DND-41 (cell line): ENCODE measurements around the gene FOXL2.

Experiments
- ATAC-seq: fragments of 200-7000 bp; cut with Tn5 transposase; 3 replicates; pipeline ENCODE4 v1.9.1; 2021; ENCODE audit warnings: low read depth; ENCODE audit not compliant: insufficient read depth
- DNase-seq: peaks from one replicate; pipeline ENCODE4 v3.0.0-alpha.2; 2020
- H2AFZ ChIP-seq: 2 replicates; pipeline ENCODE4 v1.6.0; 2012; ENCODE audit warnings: low read depth, low read length
- H3K27ac ChIP-seq: 2 replicates; pipeline ENCODE4 v1.5.1; 2012; ENCODE audit warnings: low read length, inconsistent platforms
- H3K27me3 ChIP-seq: fragments of 200-600 bp; sonication (generic); 2 replicates; pipeline ENCODE4 v1.6.0; 2012; ENCODE audit warnings: low read length, mild to moderate bottlenecking, inconsistent platforms; ENCODE audit not compliant: insufficient read depth, poor library complexity
- H3K36me3 ChIP-seq: 2 replicates; pipeline ENCODE4 v1.5.1; 2012; ENCODE audit warnings: low read length, inconsistent platforms; ENCODE audit not compliant: insufficient read depth
- H3K4me1 ChIP-seq: 2 replicates; pipeline ENCODE4 v1.5.1; 2012; ENCODE audit warnings: mild to moderate bottlenecking, low read length; ENCODE audit not compliant: insufficient read depth
- H3K4me2 ChIP-seq: 2 replicates; pipeline ENCODE4 v1.6.0; 2012; ENCODE audit warnings: mild to moderate bottlenecking, moderate library complexity, low read length, inconsistent platforms; ENCODE audit not compliant: insufficient read depth
- H3K4me3 ChIP-seq, 2 experiments: fragments of 200-600 bp in 1 of 2; shearing (Covaris generic) in 1 of 2; 2 replicates each; pipeline ENCODE4 v1.5.1; 2012 to 2016; ENCODE audit warnings: inconsistent platforms in 2 of 2, low read length in 2 of 2, mild to moderate bottlenecking in 2 of 2, low read depth in 1 of 2, moderate library complexity in 1 of 2
- H3K79me2 ChIP-seq: 2 replicates; pipeline ENCODE4 v1.6.0; 2012; ENCODE audit warnings: low read length, inconsistent platforms; ENCODE audit not compliant: insufficient read depth
- H3K9ac ChIP-seq: 2 replicates; pipeline ENCODE4 v1.6.0; 2012; ENCODE audit warnings: low read depth, mild to moderate bottlenecking, inconsistent platforms, low read length, moderate library complexity
- H3K9me3 ChIP-seq: 2 replicates; pipeline ENCODE4 v1.5.1; 2012; ENCODE audit warnings: low read length, moderate library complexity, mild to moderate bottlenecking, inconsistent platforms; ENCODE audit not compliant: insufficient read depth, severe bottlenecking
- H4K20me1 ChIP-seq: 2 replicates; pipeline ENCODE4 v1.6.0; 2012; ENCODE audit warnings: low read length; ENCODE audit not compliant: insufficient read depth
- EZH2 ChIP-seq: IDR thresholded peaks from 3 replicates; pipeline ENCODE4 v1.6.1; 2012; ENCODE audit warnings: borderline replicate concordance, low read depth, mild to moderate bottlenecking, moderate library complexity, low read length, inconsistent platforms; ENCODE audit not compliant: severe bottlenecking
- TF ChIP-seq, protein P1 (sequence below): IDR thresholded peaks from 2 replicates; pipeline ENCODE4 v1.5.1; 2012; ENCODE audit warnings: borderline replicate concordance, low read length, moderate library complexity, mild to moderate bottlenecking; ENCODE audit not compliant: poor library complexity, severe bottlenecking; ENCODE audit errors: extremely low read depth

The FOXL2 gene

DNA sequence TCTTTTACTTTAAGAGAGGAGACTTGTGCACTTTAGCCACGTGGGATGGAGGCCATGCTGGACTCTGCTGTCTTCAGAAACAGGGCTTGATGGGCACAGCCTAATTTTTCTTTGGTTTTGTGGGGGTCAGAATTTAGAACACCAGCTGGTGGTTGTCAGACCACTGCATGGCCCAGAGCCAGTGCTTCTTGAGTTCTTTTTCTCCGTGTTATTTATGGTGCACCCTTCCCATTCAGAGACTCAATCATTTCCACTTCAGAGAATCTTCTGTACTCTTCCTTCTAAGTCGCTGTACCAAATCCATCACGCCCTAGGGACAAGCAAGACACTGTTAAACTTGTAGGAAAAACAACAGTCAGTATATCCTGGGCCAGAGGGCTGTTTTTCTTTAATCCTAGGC lies 39.0 kb upstream of the FOXL2 start:
- H3K4me1 ChIP-seq = no peaks in the 10 kb centered on the region
- ATAC-seq (no peak), DNase-seq (no peak)
- no peak overlapping the region for H3K4me2 ChIP-seq
- H3K27me3 ChIP-seq = no peaks in the 10 kb centered on the region
- H3K27ac ChIP-seq = no peak overlapping the region
- no peaks in the 10 kb centered on the region for H4K20me1 ChIP-seq
- no peak overlapping the region for H3K9ac ChIP-seq
- H2AFZ ChIP-seq = no peak overlapping the region
- H3K4me3 ChIP-seq = no peak overlapping the region
- no peaks in the 10 kb centered on the region for H3K9me3 ChIP-seq
- H3K79me2 ChIP-seq = no peaks in the 10 kb centered on the region
- no peaks in the 10 kb centered on the region for H3K36me3 ChIP-seq
- TF ChIP-seq, protein P1, sequence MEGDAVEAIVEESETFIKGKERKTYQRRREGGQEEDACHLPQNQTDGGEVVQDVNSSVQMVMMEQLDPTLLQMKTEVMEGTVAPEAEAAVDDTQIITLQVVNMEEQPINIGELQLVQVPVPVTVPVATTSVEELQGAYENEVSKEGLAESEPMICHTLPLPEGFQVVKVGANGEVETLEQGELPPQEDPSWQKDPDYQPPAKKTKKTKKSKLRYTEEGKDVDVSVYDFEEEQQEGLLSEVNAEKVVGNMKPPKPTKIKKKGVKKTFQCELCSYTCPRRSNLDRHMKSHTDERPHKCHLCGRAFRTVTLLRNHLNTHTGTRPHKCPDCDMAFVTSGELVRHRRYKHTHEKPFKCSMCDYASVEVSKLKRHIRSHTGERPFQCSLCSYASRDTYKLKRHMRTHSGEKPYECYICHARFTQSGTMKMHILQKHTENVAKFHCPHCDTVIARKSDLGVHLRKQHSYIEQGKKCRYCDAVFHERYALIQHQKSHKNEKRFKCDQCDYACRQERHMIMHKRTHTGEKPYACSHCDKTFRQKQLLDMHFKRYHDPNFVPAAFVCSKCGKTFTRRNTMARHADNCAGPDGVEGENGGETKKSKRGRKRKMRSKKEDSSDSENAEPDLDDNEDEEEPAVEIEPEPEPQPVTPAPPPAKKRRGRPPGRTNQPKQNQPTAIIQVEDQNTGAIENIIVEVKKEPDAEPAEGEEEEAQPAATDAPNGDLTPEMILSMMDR = no peak
- no peak for TF ChIP-seq EZH2

DNA sequence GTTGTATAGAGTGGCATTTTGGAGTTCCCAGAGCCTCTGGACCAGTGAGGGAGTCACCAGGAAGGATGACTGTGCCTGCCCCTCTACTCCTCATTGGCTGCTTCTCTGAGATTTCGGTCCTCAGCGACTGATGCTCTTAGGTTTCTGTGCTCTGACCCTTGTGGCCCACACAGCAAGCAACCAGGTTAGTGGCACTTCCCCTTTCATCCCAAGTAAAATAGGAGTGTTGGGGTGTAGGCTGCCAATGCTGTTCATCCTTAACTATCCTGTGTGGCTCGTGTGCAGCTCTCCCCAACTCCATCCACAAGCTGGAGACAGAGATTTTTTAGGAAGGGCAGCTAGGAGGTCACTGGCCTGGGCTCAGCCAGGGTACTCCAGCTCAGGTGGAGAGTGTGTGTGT lies 37.9 kb upstream of the FOXL2 start:
- TF ChIP-seq, protein P1 = no peak
- no peak for TF ChIP-seq EZH2
- no peaks in the 10 kb centered on the region for H3K4me1 ChIP-seq
- DNase-seq (no peak), ATAC-seq (no peak)
- H3K27ac ChIP-seq = no peak overlapping the region
- H2AFZ ChIP-seq = no peak overlapping the region
- no peaks in the 10 kb centered on the region for H3K36me3 ChIP-seq
- no peak overlapping the region for H3K4me3 ChIP-seq
- no peaks in the 10 kb centered on the region for H4K20me1 ChIP-seq
- no peak overlapping the region for H3K4me2 ChIP-seq
- no peaks in the 10 kb centered on the region for H3K27me3 ChIP-seq
- no peaks in the 10 kb centered on the region for H3K9me3 ChIP-seq
- H3K9ac ChIP-seq = no peak overlapping the region
- no peaks in the 10 kb centered on the region for H3K79me2 ChIP-seq

DNA sequence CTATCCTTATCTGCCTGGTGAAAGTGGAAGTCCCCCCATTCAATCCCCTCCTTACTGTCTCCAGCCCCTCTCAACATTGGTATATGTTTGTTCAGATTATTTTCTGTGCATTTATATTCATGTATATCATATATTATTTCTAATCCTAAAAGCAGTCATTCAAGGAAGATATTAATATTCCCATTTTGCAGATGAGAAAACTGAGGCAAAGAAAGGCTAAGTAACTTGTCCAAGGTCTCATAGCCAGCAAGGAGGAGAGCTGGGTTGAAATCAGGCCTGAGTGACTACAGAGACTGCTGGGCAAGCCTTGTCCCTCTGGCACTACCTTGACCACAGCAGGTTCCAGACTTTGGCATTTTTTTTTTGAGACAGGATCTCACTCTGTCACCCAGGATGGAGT lies 29.1 kb upstream of the FOXL2 start:
- H3K9ac ChIP-seq = no peak overlapping the region
- H3K9me3 ChIP-seq = no peaks in the 10 kb centered on the region
- DNase-seq = no peak
- TF ChIP-seq, protein P1 = no peak
- no peak for TF ChIP-seq EZH2
- no peaks in the 10 kb centered on the region for H3K36me3 ChIP-seq
- no peaks in the 10 kb centered on the region for H3K79me2 ChIP-seq
- H3K4me1 ChIP-seq = no peaks in the 10 kb centered on the region
- no peaks in the 10 kb centered on the region for H3K27me3 ChIP-seq
- H2AFZ ChIP-seq = no peak overlapping the region
- no peaks in the 10 kb centered on the region for H4K20me1 ChIP-seq
- no peak overlapping the region for H3K27ac ChIP-seq
- H3K4me2 ChIP-seq = no peak overlapping the region
- no peak overlapping the region for H3K4me3 ChIP-seq
- ATAC-seq = no peak

DNA sequence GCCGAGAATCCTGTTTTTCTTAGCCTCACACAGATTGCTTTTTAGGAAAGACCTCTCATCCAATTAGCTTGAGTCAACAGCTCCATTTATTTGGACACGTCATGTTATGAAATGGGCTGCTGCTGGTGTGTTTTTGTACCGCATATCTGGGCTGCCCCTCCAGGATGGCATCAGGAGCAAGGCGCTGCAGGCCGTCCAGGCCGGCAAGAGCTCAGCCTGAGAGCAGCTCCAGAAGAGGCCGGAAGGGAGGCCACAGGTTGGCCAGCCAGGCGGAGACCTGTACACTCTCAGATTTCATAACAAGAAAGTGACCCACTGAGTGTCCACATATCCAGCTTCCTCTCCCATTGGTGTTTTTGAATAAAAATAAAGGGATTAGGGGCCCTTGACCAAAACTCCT lies 28.4 kb upstream of the FOXL2 start:
- Histone ChIP-seq H3K79me2 (no peaks in the 10 kb centered on the region), H3K4me1 (no peaks in the 10 kb centered on the region), H2AFZ (no peak overlapping the region), H3K9me3 (no peaks in the 10 kb centered on the region), H3K4me2 (no peak overlapping the region), H3K9ac (no peak overlapping the region), H3K27me3 (no peaks in the 10 kb centered on the region), H3K27ac (no peak overlapping the region), H3K4me3 (no peak overlapping the region), H4K20me1 (no peaks in the 10 kb centered on the region), H3K36me3 (no peaks in the 10 kb centered on the region)
- TF ChIP-seq, protein P1 = no peak
- no peak for TF ChIP-seq EZH2
- ATAC-seq (no peak), DNase-seq (no peak)
